ENCODE results near the gene HDHD2. TPM values are rescaled to one million over a fixed set of nuclear protein-coding genes. Genes with fewer than 3 reads are reported as not detected.
"Not testable (repeated sequence)": the region's sequence is repeated elsewhere in the genome, so short reads cannot be mapped to it uniquely, and the experiment has no call there.

The HDHD2 gene
- total and polyA plus RNA-seq, 3 donors from 2014 or later: 32.3 to 40.4 (median 39.8) TPM

DNA sequence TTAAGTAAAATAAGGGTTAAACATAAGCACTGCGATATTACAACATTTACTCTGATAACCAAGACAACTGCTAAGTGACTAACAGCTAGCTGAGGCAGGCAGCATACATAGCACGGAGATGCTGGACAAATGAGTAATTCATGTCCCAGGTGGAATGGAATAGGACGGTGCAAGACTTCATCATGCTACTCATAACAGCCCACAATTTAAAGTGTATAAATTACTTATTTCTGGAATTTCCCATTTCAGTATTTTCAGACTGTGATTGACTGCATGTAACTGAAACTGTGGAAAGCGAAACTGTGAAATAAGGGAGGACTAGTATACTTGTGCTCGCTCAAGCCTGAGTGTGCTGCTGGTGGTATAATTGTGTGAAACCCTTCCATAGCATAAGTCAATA lies 12.9 kb upstream of the HDHD2 start:
- intact Hi-C loops (cut with DNase I; ENCODE audit: low total_unique reads): no loop called here
- WGBS, 2 donors: 83 to 88% methylated on average over 5 of the region's 5 CpGs
- Histone ChIP-seq H3K36me3 (ENCODE audit: low read depth, missing control alignments) (no peaks in the 10 kb centered on the region), H3K4me1 (no peaks in the 10 kb centered on the region), H3K9me3 (no peaks in the 10 kb centered on the region), H3K27ac (no peak overlapping the region), H3K4me3 (no peak overlapping the region), H3K27me3 (no peaks in the 10 kb centered on the region)
- TF ChIP-seq POLR2A (IDR thresholded peaks at IDR 0.05): no peak
- TF ChIP-seq, protein P1, sequence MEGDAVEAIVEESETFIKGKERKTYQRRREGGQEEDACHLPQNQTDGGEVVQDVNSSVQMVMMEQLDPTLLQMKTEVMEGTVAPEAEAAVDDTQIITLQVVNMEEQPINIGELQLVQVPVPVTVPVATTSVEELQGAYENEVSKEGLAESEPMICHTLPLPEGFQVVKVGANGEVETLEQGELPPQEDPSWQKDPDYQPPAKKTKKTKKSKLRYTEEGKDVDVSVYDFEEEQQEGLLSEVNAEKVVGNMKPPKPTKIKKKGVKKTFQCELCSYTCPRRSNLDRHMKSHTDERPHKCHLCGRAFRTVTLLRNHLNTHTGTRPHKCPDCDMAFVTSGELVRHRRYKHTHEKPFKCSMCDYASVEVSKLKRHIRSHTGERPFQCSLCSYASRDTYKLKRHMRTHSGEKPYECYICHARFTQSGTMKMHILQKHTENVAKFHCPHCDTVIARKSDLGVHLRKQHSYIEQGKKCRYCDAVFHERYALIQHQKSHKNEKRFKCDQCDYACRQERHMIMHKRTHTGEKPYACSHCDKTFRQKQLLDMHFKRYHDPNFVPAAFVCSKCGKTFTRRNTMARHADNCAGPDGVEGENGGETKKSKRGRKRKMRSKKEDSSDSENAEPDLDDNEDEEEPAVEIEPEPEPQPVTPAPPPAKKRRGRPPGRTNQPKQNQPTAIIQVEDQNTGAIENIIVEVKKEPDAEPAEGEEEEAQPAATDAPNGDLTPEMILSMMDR (IDR thresholded peaks at IDR 0.05): no peak
- DNase-seq: no peak

DNA sequence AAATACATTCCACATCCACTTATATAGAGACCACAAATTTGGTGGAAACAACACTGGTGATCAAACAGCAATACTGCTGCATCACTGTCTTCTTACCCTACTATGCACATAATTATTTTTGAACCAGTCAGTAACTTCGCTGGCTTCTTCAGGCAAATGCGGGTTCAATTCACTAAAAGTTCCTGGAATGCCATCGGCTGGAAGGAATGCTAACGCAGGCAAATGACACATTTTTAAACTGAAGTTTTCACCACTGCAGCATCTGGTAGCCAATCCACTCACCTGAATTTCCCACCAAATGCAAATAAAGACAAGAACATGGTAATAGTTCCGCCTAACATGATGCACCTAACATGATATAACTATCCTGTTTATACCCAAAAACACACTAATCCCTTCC lies 10.0 kb upstream of the HDHD2 start:
- no peaks in the 10 kb centered on the region for H3K9me3 ChIP-seq
- no peaks in the 10 kb centered on the region for H3K36me3 ChIP-seq (ENCODE audit: low read depth, missing control alignments)
- H3K4me3 ChIP-seq: no peak overlapping the region
- intact Hi-C loops (cut with DNase I; ENCODE audit: low total_unique reads): no loop called here
- WGBS, 2 donors: 95 to 98% methylated on average over 5 of the region's 5 CpGs
- no peaks in the 10 kb centered on the region for H3K4me1 ChIP-seq
- no peaks in the 10 kb centered on the region for H3K27me3 ChIP-seq
- H3K27ac ChIP-seq: no peak overlapping the region
- TF ChIP-seq, protein P1 (IDR thresholded peaks at IDR 0.05): no peak
- no peak for TF ChIP-seq POLR2A (IDR thresholded peaks at IDR 0.05)
- DNase-seq: no peak

DNA sequence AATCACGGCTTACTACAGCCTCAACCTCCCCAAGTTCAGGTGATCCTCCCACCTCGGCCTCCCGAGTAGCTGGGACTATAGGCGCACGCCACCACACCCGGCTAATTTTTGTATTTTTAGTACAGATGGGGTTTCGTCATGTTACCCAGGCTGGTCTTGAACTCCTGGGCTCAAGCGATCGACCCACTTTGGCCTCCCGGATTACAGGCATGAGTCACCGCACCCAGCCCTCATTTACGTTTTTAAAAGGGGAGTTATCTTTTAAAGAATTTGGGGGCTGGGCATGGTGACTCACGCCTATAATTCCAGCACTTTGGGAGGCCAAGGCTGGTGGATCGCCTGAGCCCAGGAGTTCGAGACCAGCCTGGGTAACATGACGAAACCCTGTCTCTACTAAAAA lies 8.1 kb upstream of the HDHD2 start:
- H3K27me3 ChIP-seq; H3K4me3 ChIP-seq; DNase-seq; H3K27ac ChIP-seq; H3K4me1 ChIP-seq; intact Hi-C loops (cut with DNase I; ENCODE audit: low total_unique reads); H3K36me3 ChIP-seq (ENCODE audit: low read depth, missing control alignments); H3K9me3 ChIP-seq: not testable (repeated sequence)
- WGBS, 2 donors: 90 to 95% methylated on average over 16 of the region's 16 CpGs

DNA sequence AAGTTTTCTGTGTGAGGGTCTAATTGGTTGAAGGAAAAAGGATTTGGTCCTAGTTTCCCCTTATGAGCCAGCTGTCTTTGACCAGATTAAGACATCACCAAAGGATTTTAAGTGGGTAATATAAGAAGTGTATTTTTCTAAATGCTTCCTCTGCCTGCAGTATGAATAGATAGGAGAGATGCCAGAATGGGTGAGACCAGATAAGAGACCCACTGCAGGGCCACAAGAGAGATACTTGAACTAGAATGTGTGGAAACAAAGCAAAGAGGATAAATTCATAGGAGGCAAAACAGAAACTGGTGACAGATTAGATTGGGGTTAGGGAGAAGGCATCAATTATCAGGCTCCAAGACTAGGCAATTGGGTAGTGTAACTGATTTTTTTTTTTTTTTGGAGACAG lies 1.1 kb upstream of the HDHD2 start:
- Histone ChIP-seq H3K27ac (no peak overlapping the region), H3K9me3 (no peaks in the 10 kb centered on the region), H3K27me3 (no peaks in the 10 kb centered on the region), H3K36me3 (ENCODE audit: low read depth, missing control alignments) (no peaks in the 10 kb centered on the region), H3K4me3 (peak overlapping the region; percentile 64 to 70), H3K4me1 (peaks cover 14% of the 10 kb centered on the region)
- DNase-seq: no peak
- TF ChIP-seq POLR2A (IDR thresholded peaks at IDR 0.05): no peak
- TF ChIP-seq, protein P1 (IDR thresholded peaks at IDR 0.05): no peak
- intact Hi-C loops (cut with DNase I; ENCODE audit: low total_unique reads): no loop called here

DNA sequence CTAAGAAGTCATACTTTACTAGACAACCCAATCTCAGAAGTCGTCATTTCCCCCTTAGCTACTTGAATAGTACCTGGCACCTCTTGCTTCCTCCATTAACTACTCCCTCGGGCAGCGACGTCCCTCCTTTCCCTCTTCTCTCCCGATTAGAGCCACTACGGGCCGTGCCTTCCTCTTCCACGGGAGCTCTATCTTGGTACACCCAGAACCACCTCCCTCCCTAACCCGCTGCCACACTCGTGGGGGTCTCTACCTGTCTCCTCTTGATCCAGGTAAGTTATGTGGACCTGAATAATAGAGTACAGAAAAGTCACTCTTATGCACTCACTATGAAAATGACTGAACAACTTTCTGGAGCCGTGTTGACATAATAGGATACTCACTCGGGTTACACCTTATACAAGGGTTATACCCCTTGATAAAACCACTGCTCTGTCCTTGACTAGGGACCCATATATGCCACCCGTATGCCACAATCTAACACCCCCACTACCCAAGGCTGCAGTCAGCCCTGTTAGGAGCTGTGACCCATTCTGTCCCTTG lies 595 bp upstream of the HDHD2 start:
- Histone ChIP-seq H3K9me3 (no peaks in the 10 kb centered on the region), H3K4me3 (peak overlapping the region; percentile 64 to 70), H3K36me3 (ENCODE audit: low read depth, missing control alignments) (no peaks in the 10 kb centered on the region), H3K27me3 (no peaks in the 10 kb centered on the region), H3K4me1 (peaks cover 14% of the 10 kb centered on the region), H3K27ac (peak overlapping the region; percentile 79 to 84)
- intact Hi-C loops (cut with DNase I; ENCODE audit: low total_unique reads): no loop called here
- no peak for TF ChIP-seq POLR2A (IDR thresholded peaks at IDR 0.05)
- TF ChIP-seq, protein P1 (IDR thresholded peaks at IDR 0.05): no peak
- DNase-seq: no peak
- WGBS, 2 donors: 3 to 4% methylated on average over 13 of the region's 13 CpGs
